Liver (tissue), 9 donors: Measurements from ENCODE around the gene TSR2. TPM values are rescaled to one million over a fixed set of nuclear protein-coding genes. Genes with fewer than 3 reads are reported as not detected.
A peak's percentile ranks its signal among the peaks of the same experiment; 100 is the strongest.

Experiments
- DNase-seq: peaks from one replicate; pipeline ENCODE4 v3.0.0-alpha.2; 2017; ENCODE audit warnings: low spot score
- H3K27ac ChIP-seq, 2 donors: one replicate each; pipeline ENCODE4 v1.7.0; 2013; ENCODE audit warnings: inconsistent platforms in 2 of 2, low read length in 2 of 2, control low read depth in 1 of 2, low read depth in 1 of 2, mild to moderate bottlenecking in 1 of 2
- H3K27me3 ChIP-seq, 4 donors: one replicate each; pipeline versions ENCODE4 v1.6.1 to v1.7.0; 2013; ENCODE audit warnings: low read length in 3 of 4, inconsistent platforms in 1 of 4, mild to moderate bottlenecking in 1 of 4, moderate library complexity in 1 of 4; ENCODE audit not compliant: control insufficient read depth in 4 of 4, insufficient read depth in 4 of 4
- H3K36me3 ChIP-seq, 4 donors: one replicate each; pipeline versions ENCODE4 v1.6.1 to v1.7.0; 2013; ENCODE audit warnings: low read length in 3 of 4, mild to moderate bottlenecking in 3 of 4, low read depth in 1 of 4, moderate library complexity in 1 of 4; ENCODE audit not compliant: control insufficient read depth in 4 of 4, insufficient read depth in 3 of 4
- H3K4me1 ChIP-seq, 4 donors: one replicate each; pipeline versions ENCODE4 v1.6.1 to v1.7.0; 2013; ENCODE audit warnings: low read length in 3 of 4, mild to moderate bottlenecking in 3 of 4, moderate library complexity in 1 of 4; ENCODE audit not compliant: control insufficient read depth in 4 of 4, insufficient read depth in 4 of 4
- H3K4me3 ChIP-seq, 3 donors: one replicate each; pipeline versions ENCODE4 v1.6.1 to v1.7.0; 2013; ENCODE audit warnings: low read length in 3 of 3, control low read depth in 1 of 3, low read depth in 1 of 3, mild to moderate bottlenecking in 1 of 3
- H3K9ac ChIP-seq, 2 donors: one replicate each; pipeline ENCODE4 v1.7.0; 2013; ENCODE audit warnings: low read length in 2 of 2, mild to moderate bottlenecking in 2 of 2, moderate library complexity in 2 of 2, control low read depth in 1 of 2, low read depth in 1 of 2
- H3K9me3 ChIP-seq, 4 donors: one replicate each; pipeline versions ENCODE4 v1.6.1 to v1.7.0; 2013; ENCODE audit warnings: low read length in 3 of 4; ENCODE audit not compliant: control insufficient read depth in 4 of 4
- EGR1 ChIP-seq, 2 donors: IDR thresholded peaks; 2 replicates each; pipeline ENCODE4 v1.6.1; 2016 to 2018; ENCODE audit warnings: antibody characterized with exemption in 2 of 2, low read depth in 2 of 2
- FOXA1 ChIP-seq: IDR thresholded peaks from 2 replicates; pipeline ENCODE4 v1.6.1; 2016; ENCODE audit warnings: antibody characterized with exemption
- FOXA2 ChIP-seq: IDR thresholded peaks from 2 replicates; pipeline ENCODE4 v1.6.1; 2016; ENCODE audit warnings: antibody characterized with exemption
- GABPA ChIP-seq, 2 donors: IDR thresholded peaks in 1 of 2; conservative IDR thresholded peaks in 1 of 2; 2 replicates each; pipeline ENCODE4 v1.6.1; 2016; ENCODE audit warnings: antibody characterized with exemption in 2 of 2, mild to moderate bottlenecking in 1 of 2, moderate library complexity in 1 of 2
- HNF4A ChIP-seq, 2 donors: conservative IDR thresholded peaks; 2 replicates each; pipeline ENCODE4 v1.6.1; 2016; ENCODE audit warnings: antibody characterized with exemption in 2 of 2, mild to moderate bottlenecking in 2 of 2
- HNF4G ChIP-seq: IDR thresholded peaks from 2 replicates; pipeline ENCODE4 v1.6.1; 2016; ENCODE audit warnings: antibody characterized with exemption
- JUND ChIP-seq, 2 donors: IDR thresholded peaks; 2 replicates each; pipeline ENCODE4 v1.6.1; 2016; ENCODE audit warnings: antibody characterized with exemption in 2 of 2
- NR2F2 ChIP-seq: IDR thresholded peaks from 2 replicates; pipeline ENCODE4 v1.6.1; 2016; ENCODE audit warnings: antibody characterized with exemption
- RAD21 ChIP-seq, 2 donors: IDR thresholded peaks; 2 replicates each; pipeline ENCODE4 v1.6.1; 2016; ENCODE audit warnings: antibody characterized with exemption in 2 of 2, mild to moderate bottlenecking in 2 of 2
- RXRA ChIP-seq, 2 donors: IDR thresholded peaks; 2 replicates each; pipeline ENCODE4 v1.6.1; 2017 to 2018; ENCODE audit warnings: antibody characterized with exemption in 2 of 2, mild to moderate bottlenecking in 1 of 2
- SP1 ChIP-seq: IDR thresholded peaks from 2 replicates; pipeline ENCODE4 v1.6.1; 2018; ENCODE audit warnings: antibody characterized with exemption, mild to moderate bottlenecking
- TAF1 ChIP-seq: conservative IDR thresholded peaks from 2 replicates; pipeline ENCODE4 v1.6.1; 2016; ENCODE audit warnings: antibody characterized with exemption, mild to moderate bottlenecking
- YY1 ChIP-seq: IDR thresholded peaks from 2 replicates; pipeline ENCODE4 v1.6.1; 2016; ENCODE audit warnings: antibody characterized with exemption, mild to moderate bottlenecking
- WGBS: extraction: QIAGEN DNeasy Blood & Tissue Kit; methylation state at CpG from one replicate; pipeline ENCODE4 v1.1.7; 2013; 5-methylcytosine and 5-hydroxymethylcytosine counted together
- polyA plus RNA-seq, 2 donors: library from polyadenylated mRNA; stranded (reverse) in 1 of 2; unstranded in 1 of 2; fragments of 200-250 nt in 1 of 2; fragments of >200 nt in 1 of 2; fragmentation: Nextera tagmentation in 1 of 2; extraction: Ambion mirVana in 1 of 2; gene quantifications; one replicate each; pipeline versions ENCODE4 v1.2.1 to v1.2.3, GENCODE V29; 2013 to 2015
- total RNA-seq, 2 donors: library from RNA; depleted of rRNA; stranded (reverse); fragments of >200 nt; gene quantifications; one replicate each; pipeline ENCODE4 v1.2.3, GENCODE V29; 2014
- TF ChIP-seq, protein P1 (sequence below): IDR thresholded peaks from 2 replicates; pipeline ENCODE4 v1.6.1; 2016; ENCODE audit warnings: antibody characterized with exemption
- TF ChIP-seq, protein P2 (sequence below): fragments of 150-350 bp; IDR thresholded peaks from 2 replicates; pipeline ENCODE4 v1.5.1; 2017; ENCODE audit warnings: improper control_type of control experiment, low read depth, low read length; ENCODE audit not compliant: missing input control
- TF ChIP-seq, protein P3 (sequence below): IDR thresholded peaks from 2 replicates; pipeline ENCODE4 v1.6.1; 2016; ENCODE audit warnings: antibody characterized with exemption, mild to moderate bottlenecking
- TF ChIP-seq, protein P4 (sequence below): IDR thresholded peaks from 2 replicates; pipeline ENCODE4 v1.6.1; 2016; ENCODE audit warnings: antibody characterized with exemption
- donor health status: healthy.
- donor health status: healthy.
- donor health status: healthy.
- donor health status: healthy.
- donor health status: healthy.

Gene TSR2
- total and polyA plus RNA-seq, 4 donors: 7.9 to 22.1 (median 14.1) TPM

DNA sequence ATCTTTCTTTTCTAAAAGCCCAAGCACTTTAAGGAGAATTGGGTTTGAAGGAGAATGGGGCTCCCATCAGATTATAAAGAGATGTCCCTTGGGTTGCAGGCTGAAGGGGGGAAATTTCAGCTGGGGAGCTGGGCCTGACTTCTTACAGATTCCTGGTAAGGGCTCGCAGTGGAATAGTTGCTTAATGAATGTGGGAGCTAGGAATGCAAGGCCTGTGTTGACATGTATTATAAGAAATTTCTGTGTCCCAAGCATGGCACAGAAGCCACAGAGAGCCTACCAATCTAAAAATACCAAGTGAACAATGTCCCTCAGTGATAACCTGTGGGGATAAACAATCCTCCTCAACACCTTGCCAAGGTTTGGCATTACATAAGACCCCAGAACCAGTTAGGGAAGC, 43.1 kb upstream of the TSR2 start (continued):
- TF ChIP-seq, protein P1, sequence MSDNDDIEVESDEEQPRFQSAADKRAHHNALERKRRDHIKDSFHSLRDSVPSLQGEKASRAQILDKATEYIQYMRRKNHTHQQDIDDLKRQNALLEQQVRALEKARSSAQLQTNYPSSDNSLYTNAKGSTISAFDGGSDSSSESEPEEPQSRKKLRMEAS: no peak
- TF ChIP-seq FOXA1 (no peak), JUND (IDR thresholded peaks at IDR 0.05) (no peak), YY1 (no peak), HNF4A (conservative IDR thresholded peaks at IDR 0.05) (no peak), RXRA (IDR thresholded peaks at IDR 0.05) (no peak)
- TF ChIP-seq, protein P2, sequence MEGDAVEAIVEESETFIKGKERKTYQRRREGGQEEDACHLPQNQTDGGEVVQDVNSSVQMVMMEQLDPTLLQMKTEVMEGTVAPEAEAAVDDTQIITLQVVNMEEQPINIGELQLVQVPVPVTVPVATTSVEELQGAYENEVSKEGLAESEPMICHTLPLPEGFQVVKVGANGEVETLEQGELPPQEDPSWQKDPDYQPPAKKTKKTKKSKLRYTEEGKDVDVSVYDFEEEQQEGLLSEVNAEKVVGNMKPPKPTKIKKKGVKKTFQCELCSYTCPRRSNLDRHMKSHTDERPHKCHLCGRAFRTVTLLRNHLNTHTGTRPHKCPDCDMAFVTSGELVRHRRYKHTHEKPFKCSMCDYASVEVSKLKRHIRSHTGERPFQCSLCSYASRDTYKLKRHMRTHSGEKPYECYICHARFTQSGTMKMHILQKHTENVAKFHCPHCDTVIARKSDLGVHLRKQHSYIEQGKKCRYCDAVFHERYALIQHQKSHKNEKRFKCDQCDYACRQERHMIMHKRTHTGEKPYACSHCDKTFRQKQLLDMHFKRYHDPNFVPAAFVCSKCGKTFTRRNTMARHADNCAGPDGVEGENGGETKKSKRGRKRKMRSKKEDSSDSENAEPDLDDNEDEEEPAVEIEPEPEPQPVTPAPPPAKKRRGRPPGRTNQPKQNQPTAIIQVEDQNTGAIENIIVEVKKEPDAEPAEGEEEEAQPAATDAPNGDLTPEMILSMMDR: no peak

DNA sequence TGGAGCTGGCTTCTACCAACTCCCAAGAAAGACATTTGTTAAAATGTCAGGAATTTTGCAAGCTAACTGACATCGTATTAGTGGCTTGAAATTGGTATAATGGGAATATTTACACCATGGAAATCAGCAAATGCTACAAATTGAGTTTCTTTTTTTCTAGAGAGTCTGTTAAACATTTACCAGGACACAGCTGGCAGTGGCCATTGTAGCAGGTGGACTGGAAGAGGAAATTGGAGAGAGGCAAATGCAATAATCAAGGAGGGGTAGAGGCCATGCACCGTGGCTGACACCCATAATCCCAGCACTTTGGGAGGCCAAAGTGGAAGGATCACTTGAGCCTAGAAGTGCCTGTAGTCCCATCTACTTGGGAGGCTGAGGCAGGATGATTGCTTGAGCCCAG, 32.9 kb upstream of the TSR2 start:
- no peak for DNase-seq
- H3K27ac ChIP-seq: no peak overlapping the region
- no peak overlapping the region for H3K9ac ChIP-seq
- no peaks in the 10 kb centered on the region for H3K36me3 ChIP-seq
- no peak overlapping the region for H3K4me3 ChIP-seq
- 24% methylated on average over 2 of the region's 2 CpGs for WGBS
- H3K4me1 ChIP-seq: no peaks in the 10 kb centered on the region
- TF ChIP-seq, protein P3, sequence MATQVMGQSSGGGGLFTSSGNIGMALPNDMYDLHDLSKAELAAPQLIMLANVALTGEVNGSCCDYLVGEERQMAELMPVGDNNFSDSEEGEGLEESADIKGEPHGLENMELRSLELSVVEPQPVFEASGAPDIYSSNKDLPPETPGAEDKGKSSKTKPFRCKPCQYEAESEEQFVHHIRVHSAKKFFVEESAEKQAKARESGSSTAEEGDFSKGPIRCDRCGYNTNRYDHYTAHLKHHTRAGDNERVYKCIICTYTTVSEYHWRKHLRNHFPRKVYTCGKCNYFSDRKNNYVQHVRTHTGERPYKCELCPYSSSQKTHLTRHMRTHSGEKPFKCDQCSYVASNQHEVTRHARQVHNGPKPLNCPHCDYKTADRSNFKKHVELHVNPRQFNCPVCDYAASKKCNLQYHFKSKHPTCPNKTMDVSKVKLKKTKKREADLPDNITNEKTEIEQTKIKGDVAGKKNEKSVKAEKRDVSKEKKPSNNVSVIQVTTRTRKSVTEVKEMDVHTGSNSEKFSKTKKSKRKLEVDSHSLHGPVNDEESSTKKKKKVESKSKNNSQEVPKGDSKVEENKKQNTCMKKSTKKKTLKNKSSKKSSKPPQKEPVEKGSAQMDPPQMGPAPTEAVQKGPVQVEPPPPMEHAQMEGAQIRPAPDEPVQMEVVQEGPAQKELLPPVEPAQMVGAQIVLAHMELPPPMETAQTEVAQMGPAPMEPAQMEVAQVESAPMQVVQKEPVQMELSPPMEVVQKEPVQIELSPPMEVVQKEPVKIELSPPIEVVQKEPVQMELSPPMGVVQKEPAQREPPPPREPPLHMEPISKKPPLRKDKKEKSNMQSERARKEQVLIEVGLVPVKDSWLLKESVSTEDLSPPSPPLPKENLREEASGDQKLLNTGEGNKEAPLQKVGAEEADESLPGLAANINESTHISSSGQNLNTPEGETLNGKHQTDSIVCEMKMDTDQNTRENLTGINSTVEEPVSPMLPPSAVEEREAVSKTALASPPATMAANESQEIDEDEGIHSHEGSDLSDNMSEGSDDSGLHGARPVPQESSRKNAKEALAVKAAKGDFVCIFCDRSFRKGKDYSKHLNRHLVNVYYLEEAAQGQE: no peak
- TF ChIP-seq YY1: peak; percentile 52
- TF ChIP-seq EGR1 (IDR thresholded peaks at IDR 0.05; ENCODE audit: low read depth in 2 of 2): no peak
- no peak for TF ChIP-seq SP1
- TF ChIP-seq, protein P1: peak; percentile 30
- TF ChIP-seq HNF4A (conservative IDR thresholded peaks at IDR 0.05): no peak
- no peaks in the 10 kb centered on the region for H3K9me3 ChIP-seq
- no peaks in the 10 kb centered on the region for H3K27me3 ChIP-seq

DNA sequence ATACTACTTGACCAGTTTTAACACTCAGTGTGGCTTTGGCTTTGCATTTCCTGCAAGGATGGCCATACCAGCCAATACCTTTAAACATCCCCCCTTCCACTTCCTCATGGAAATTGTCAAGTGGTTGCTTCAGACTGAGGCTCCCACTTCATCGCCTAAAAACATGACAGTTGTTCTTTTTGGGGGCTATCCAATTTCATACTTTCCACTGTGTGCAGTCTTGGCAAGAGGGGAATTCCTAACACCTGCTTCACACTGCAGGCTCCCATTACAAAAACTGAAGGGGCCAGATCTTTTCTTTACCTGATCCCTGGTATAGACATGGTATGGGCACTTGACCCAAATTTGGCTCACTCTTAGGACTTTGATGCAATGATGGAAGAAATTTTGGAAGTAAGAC, 28.5 kb upstream of the TSR2 start:
- H3K4me3 ChIP-seq: no peak overlapping the region
- no peak overlapping the region for H3K27ac ChIP-seq
- H3K9me3 ChIP-seq: no peaks in the 10 kb centered on the region
- no peak for DNase-seq
- WGBS: 90% methylated on average over 1 of the region's 1 CpG
- no peak overlapping the region for H3K9ac ChIP-seq
- no peaks in the 10 kb centered on the region for H3K27me3 ChIP-seq
- no peaks in the 10 kb centered on the region for H3K36me3 ChIP-seq
- peaks cover 0 to 1% (median 0%) of the 10 kb centered on the region in 4 donors for H3K4me1 ChIP-seq
- TF ChIP-seq SP1 (no peak), JUND (IDR thresholded peaks at IDR 0.05) (no peak), RAD21 (IDR thresholded peaks at IDR 0.05) (no peak), RXRA (IDR thresholded peaks at IDR 0.05) (no peak), HNF4A (conservative IDR thresholded peaks at IDR 0.05) (no peak), NR2F2 (no peak), FOXA2 (no peak), HNF4G (no peak), TAF1 (no peak), EGR1 (IDR thresholded peaks at IDR 0.05; ENCODE audit: low read depth in 2 of 2) (no peak), GABPA (IDR thresholded peaks at IDR 0.05 in 1 of 2, conservative IDR thresholded peaks at IDR 0.05 in 1 of 2) (no peak), YY1 (no peak)
- TF ChIP-seq, protein P1: no peak
- TF ChIP-seq, protein P2: no peak
- TF ChIP-seq, protein P4, sequence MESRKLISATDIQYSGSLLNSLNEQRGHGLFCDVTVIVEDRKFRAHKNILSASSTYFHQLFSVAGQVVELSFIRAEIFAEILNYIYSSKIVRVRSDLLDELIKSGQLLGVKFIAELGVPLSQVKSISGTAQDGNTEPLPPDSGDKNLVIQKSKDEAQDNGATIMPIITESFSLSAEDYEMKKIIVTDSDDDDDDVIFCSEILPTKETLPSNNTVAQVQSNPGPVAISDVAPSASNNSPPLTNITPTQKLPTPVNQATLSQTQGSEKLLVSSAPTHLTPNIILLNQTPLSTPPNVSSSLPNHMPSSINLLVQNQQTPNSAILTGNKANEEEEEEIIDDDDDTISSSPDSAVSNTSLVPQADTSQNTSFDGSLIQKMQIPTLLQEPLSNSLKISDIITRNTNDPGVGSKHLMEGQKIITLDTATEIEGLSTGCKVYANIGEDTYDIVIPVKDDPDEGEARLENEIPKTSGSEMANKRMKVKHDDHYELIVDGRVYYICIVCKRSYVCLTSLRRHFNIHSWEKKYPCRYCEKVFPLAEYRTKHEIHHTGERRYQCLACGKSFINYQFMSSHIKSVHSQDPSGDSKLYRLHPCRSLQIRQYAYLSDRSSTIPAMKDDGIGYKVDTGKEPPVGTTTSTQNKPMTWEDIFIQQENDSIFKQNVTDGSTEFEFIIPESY: no peak
